HG03439 (cell line): ENCODE measurements around the gene OLR1.

Experiments
- ATAC-seq: cut with Tn5 transposase; IDR thresholded peaks from one replicate; pipeline ENCODE4 v1.9.1; 2021; ENCODE audit warnings: mild to moderate bottlenecking, moderate library complexity; ENCODE audit not compliant: unreplicated experiment

OLR1 gene

DNA sequence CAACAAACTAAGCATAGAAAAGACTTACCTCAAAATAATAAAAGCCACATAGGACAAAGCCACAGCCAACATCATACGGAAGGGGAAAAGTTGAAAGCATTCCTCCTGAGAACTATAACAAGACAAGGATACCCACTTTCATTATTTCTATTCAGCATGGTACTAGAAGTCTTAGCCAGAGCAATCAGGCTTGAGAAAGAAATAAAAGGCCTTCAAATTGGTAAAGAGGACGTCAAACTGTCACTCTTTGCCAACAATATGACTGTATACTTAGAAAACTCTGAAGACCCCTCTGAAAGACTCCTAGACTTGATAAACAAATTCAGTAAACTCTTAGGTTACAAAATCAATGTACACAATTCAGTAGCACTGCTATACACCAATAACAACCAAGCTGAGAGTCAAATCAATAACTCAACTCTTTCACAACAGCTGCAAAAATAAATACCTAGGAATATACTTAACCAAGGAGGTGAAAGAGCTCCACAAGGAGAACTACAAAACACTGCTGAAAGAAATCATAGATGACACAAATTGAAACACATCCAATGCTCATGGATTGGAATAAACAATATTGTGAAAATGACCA is 61.6 kb downstream of the OLR1 start:
- ATAC-seq: no peak
